ENCODE data around the gene SNCB.

DNA sequence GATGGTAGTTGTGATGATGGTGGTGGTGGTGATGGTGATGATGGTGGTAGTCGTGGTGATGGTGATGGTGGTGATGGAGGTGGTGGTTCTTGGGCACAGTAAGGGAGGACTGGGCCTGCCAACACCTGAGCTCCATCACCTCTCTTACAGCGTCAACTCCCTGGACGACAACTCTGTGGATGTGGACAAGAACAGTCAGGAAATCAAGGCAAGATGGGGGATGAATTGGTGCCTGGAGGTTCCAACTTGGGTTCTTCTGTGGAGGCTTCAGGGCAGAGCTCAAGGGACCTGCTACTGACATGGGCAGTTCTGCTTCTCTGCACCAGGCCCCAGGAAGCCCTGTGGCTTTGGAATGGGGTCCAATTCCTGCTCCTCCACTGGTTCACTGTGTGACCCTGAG is 37.8 kb downstream of the SNCB start:
- TF ChIP-seq EP300 (IDR thresholded peaks at IDR 0.05; ENCODE audit: low read depth): no peak
- TF ChIP-seq, protein P1, sequence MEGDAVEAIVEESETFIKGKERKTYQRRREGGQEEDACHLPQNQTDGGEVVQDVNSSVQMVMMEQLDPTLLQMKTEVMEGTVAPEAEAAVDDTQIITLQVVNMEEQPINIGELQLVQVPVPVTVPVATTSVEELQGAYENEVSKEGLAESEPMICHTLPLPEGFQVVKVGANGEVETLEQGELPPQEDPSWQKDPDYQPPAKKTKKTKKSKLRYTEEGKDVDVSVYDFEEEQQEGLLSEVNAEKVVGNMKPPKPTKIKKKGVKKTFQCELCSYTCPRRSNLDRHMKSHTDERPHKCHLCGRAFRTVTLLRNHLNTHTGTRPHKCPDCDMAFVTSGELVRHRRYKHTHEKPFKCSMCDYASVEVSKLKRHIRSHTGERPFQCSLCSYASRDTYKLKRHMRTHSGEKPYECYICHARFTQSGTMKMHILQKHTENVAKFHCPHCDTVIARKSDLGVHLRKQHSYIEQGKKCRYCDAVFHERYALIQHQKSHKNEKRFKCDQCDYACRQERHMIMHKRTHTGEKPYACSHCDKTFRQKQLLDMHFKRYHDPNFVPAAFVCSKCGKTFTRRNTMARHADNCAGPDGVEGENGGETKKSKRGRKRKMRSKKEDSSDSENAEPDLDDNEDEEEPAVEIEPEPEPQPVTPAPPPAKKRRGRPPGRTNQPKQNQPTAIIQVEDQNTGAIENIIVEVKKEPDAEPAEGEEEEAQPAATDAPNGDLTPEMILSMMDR (IDR thresholded peaks at IDR 0.05): no peak
- no peak for TF ChIP-seq POLR2A (IDR thresholded peaks at IDR 0.05)
